ENCODE data around the gene ANKRD17.
A peak's percentile ranks its signal among the peaks of the same experiment; 100 is the strongest.
"Not testable (repeated sequence)": the region's sequence is repeated elsewhere in the genome, so short reads cannot be mapped to it uniquely, and the experiment has no call there.

Gene ANKRD17

DNA sequence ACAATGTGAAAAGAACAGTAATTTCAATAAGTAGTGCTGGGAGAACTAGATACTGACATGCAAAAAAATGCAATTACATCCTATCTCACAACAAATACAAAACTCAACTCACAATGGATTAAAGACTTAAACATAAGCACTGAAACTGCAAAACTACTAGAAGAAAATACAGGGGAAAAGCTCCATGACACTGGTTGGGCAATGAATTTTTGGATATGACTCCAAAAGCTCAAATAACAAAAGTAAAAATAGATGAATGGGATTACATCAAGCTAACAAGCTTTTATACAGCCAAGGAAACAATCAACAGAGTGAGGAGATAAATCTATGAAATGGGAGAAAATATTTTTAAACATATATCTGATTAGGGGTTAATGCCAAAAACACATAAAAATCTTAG lies 53.1 kb downstream of the ANKRD17 start:
- no peak for DNase-seq (ENCODE audit: low read depth in 2 of 2)

DNA sequence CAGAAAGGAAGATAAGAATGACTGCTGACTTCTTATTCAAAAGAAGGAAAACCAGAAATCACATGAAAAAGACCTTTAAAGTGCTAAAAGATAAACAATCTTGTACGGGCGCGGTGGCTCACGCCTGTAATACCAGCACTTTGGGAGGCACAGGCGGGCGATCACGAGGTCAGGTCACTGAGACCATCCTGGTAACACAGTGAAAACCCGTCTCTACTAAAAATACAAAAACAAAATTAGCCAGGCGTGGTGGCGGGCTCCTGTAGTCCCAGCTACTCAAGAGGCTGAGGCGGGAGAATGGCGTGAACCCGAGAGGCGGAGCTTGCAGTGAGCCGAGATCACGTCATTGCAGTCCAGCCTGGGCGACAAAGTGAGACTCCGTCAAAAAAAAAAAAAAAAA lies 54.6 kb downstream of the ANKRD17 start:
- not testable (repeated sequence) for DNase-seq (ENCODE audit: low read depth in 2 of 2)

- DNase-seq (ENCODE audit: low read depth in 2 of 2): no peak
Observed at GRCh38 chr4:73197220-73197619, 61.4 kb downstream of the ANKRD17 start.

DNA sequence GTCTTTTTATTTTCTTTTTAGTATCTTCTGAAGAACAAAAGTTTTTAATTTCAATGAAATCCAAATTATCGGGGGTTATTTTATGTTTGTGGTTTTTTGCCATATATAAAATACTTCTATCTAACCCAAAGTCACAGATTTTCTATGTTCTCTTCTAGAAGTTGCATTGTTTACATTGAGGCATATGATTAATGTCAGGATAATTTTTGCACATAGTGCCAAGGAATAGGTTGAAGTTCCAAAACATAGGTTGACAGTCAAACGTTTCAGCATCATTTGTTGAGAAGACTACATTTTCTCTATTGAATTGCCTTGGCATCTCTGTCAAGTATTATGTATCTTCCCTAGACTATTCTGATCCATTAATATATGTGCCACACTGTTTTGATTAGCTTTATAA lies 64.5 kb downstream of the ANKRD17 start:
- no peak for DNase-seq (ENCODE audit: low read depth in 2 of 2)

DNA sequence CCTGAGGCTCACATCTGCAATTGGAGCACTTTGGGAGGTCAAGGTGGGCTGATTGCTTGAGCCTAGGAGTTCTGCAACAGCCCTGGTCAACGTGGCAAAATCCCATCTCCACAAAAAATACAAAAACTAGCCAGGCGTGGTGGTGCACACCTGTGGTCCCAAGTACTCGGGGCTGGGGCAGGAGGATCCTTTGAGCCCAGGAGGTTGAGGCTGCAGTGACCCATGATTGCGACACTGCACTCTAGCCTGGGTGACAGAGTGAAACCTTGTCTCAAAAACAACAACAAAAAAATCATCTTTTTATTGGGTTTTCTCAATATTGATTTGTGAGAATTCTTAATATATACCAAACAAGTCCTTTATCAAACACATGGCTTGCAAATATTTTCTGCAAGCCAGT lies 64.9 kb downstream of the ANKRD17 start:
- DNase-seq (ENCODE audit: low read depth in 2 of 2): no peak

DNA sequence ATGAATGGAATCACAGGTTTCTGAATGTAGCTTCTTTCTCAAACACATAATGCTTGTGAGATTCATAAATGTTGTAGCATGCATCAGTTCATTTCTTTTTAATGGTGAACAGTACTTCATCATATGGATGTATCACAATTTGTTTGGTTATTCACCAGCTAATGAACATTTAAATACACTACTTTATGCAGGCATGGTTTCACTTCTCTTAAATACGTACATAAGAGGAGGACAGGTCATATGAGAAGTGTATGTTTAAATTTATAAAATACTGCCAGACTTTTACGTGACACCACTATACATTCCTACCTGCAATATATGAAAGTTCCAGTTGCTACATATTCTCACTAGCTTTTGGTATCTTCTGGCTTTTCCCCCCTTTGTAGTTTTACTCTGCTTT lies 65.4 kb downstream of the ANKRD17 start:
- no peak for DNase-seq (ENCODE audit: low read depth in 2 of 2)

DNA sequence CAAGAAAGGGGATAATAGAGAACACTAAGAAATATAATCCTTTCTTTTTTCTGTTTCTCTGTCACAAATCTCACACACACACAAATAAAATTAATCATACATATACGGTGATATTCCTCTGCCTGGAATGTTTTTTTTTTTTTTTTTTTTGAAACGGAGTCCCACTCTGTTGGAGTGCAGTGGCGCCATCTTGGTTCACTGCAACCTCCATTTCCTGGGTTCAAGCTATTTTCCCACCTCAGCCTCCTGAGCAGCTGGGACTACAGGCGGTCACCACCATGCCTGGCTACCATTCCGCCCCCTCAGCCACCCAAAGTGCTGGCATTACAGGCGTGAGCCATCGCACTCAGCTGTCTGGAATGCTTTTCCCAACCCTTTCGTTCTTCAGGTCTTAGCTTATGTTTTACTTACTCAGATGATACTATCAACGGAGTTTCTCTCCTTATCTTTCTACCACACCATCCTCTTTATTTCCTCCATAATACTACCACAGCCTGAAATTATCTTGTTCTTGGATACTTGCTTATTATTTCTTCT lies 69.3 kb downstream of the ANKRD17 start:
- no peak for DNase-seq (ENCODE audit: low read depth in 2 of 2)

- DNase-seq (ENCODE audit: low read depth in 2 of 2): no peak
Observed at GRCh38 chr4:73187325-73187724, 71.3 kb downstream of the ANKRD17 start.

GRCh38 chr4:73185903-73186302 lies 72.7 kb downstream of the ANKRD17 start:
- no peak for DNase-seq (ENCODE audit: low read depth in 2 of 2)

GRCh38 chr4:73181231-73181630 lies 77.4 kb downstream of the ANKRD17 start:
- no peak for DNase-seq (ENCODE audit: low read depth in 2 of 2)

DNA sequence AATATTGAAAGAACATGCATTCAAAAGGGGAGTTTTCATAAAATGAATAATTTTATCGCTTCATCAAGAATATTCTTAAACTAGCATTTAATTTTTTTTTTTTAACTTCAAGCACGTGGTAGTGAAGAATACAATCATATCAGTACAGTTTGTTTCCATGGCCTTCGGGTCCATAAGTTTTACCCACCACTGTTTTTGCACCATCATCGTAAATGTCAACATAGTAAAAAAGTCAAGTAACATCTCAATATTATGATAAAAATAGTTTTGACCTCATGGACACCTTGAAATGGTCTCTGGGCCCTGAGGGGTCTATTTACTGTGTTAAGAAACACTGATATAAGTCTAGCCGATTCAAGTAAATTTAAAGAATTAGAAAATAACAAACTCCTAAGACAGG lies 80.2 kb downstream of the ANKRD17 start:
- DNase-seq (ENCODE audit: low read depth in 2 of 2): no peak

DNA sequence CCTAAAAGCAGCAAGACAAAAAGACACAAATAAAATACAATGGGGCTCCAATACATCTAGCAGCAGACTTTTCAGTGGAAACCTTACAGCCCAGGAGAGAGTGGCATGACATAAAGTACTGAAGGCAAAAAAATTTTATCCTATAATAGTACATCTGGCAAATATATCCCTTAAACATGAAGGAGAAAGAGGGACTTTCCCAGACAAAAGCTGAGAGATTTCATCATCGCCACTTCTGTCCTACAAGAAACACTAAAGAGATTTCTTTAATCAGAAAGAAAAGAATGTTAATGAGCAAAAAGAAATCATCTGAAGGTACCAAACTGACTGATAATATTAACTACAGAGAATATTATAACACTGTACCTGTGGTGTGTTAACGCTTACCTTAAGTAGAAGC lies 86.4 kb downstream of the ANKRD17 start:
- DNase-seq (ENCODE audit: low read depth in 2 of 2): no peak

GRCh38 chr4:73170518-73171198 lies 87.9 kb downstream of the ANKRD17 start:
- no peak for DNase-seq (ENCODE audit: low read depth in 2 of 2)

DNA sequence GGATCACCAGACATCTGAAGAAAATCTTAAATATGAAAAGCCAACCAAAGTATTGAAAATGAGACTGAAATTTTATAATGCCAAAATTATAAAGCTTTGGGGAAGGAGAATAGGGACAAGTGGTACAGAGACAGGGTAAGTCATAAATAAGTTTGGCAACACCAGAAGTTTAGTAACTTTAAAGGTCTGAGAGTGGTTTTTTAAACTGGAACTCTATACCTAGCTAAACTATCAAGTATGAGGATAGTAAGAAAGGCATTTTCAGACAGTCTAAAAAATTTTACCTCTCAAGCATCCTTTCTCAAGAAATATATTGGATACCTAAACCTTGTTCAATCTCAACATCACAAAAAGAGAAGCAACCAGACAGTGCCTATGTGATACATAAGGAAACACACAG lies 92.4 kb downstream of the ANKRD17 start:
- DNase-seq (ENCODE audit: low read depth in 2 of 2): no peak

- DNase-seq (ENCODE audit: low read depth in 2 of 2): no peak
Observed at GRCh38 chr4:73161527-73162185, 96.9 kb downstream of the ANKRD17 start.

- no peak for DNase-seq (ENCODE audit: low read depth in 2 of 2)
Observed at GRCh38 chr4:73156394-73156793, 102.2 kb downstream of the ANKRD17 start.

- DNase-seq (ENCODE audit: low read depth in 2 of 2): no peak
Observed at GRCh38 chr4:73152893-73153292, 105.7 kb downstream of the ANKRD17 start.

DNA sequence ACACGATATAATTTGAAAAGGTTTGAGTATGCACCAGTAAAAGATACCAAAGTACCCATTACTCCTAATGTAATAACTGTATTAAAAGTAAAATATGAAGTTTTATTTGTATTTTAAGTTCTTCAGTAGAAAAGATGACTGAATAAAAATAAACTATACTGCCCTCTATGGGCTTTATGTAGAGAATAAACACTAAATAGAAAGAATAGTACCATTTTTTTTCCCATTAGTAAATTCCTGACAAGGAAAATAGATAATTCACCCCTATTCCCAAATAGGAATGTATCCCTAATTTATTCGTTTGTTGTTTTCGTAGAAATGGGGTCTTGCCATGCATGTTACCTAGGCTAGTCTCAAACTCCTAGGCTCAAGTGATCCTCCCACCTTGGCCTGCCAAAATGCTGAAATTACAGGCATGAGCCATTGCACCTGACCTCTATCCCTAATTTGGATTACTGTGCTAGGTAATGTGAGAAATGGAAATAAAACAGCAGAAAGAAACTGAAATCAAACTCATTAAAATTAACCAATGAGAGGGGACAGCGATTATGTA lies 115.5 kb downstream of the ANKRD17 start:
- peak in 1 of 2 experiments; percentile 0 for DNase-seq (ENCODE audit: low read depth in 2 of 2)

- no peak for DNase-seq (ENCODE audit: low read depth in 2 of 2)
Observed at GRCh38 chr4:73139991-73140390, 118.6 kb downstream of the ANKRD17 start.

GRCh38 chr4:73139245-73139644 lies 119.4 kb downstream of the ANKRD17 start:
- no peak for DNase-seq (ENCODE audit: low read depth in 2 of 2)

DNA sequence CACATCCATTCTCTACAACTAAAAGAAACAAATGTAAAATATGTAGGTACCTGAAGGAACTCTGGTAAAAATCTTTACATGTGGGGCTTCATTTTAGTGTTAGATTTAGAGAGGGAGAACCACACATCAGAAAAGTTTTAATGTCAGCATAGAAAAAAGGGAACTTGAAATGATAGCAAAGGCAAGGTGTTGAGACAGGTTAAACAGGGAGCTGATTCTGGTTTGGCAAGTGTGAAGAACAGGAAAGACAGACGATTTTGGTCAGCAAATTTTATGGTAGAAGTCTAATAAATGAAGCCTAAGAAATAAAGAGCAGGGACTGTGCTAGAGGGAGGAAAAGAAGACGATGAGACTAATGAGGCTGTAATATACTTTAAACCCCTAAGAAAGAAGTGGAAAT lies 121.5 kb downstream of the ANKRD17 start:
- no peak for DNase-seq (ENCODE audit: low read depth in 2 of 2)

DNA sequence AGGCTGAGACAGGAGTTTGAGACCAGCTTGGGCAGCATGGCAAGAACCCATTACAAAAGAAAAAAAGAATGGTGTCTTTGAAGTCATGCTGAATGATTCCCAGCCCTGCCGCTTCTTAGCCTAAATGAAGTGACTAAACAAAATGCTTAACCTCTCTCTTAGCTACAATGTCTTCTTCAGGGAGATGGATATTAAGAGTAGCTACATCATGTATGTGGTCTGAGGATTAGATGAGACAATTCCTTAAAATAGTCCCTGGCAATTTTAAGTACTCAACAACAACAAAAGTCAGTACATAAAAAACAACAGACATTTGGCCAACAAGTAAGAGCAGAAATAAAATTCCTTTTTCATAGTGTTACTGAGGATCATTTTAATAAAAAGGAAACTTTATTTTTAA lies 124.8 kb downstream of the ANKRD17 start:
- DNase-seq (ENCODE audit: low read depth in 2 of 2): no peak

- DNase-seq (ENCODE audit: low read depth in 2 of 2): no peak
Observed at GRCh38 chr4:73131281-73131680, 127.3 kb downstream of the ANKRD17 start.
